Liver (tissue), 9 donors: ENCODE measurements around the gene CCSER2. TPM values are rescaled to one million over a fixed set of nuclear protein-coding genes. Genes with fewer than 3 reads are reported as not detected.

Experiments used
- DNase-seq: peaks from one replicate; pipeline ENCODE4 v3.0.0-alpha.2; 2017; ENCODE audit warnings: low spot score
- H3K27ac ChIP-seq, 2 donors: one replicate each; pipeline ENCODE4 v1.7.0; 2013; ENCODE audit warnings: inconsistent platforms in 2 of 2, low read length in 2 of 2, control low read depth in 1 of 2, low read depth in 1 of 2, mild to moderate bottlenecking in 1 of 2
- H3K27me3 ChIP-seq, 4 donors: one replicate each; pipeline versions ENCODE4 v1.6.1 to v1.7.0; 2013; ENCODE audit warnings: low read length in 3 of 4, inconsistent platforms in 1 of 4, mild to moderate bottlenecking in 1 of 4, moderate library complexity in 1 of 4; ENCODE audit not compliant: control insufficient read depth in 4 of 4, insufficient read depth in 4 of 4
- H3K36me3 ChIP-seq, 4 donors: one replicate each; pipeline versions ENCODE4 v1.6.1 to v1.7.0; 2013; ENCODE audit warnings: low read length in 3 of 4, mild to moderate bottlenecking in 3 of 4, low read depth in 1 of 4, moderate library complexity in 1 of 4; ENCODE audit not compliant: control insufficient read depth in 4 of 4, insufficient read depth in 3 of 4
- H3K4me1 ChIP-seq, 4 donors: one replicate each; pipeline versions ENCODE4 v1.6.1 to v1.7.0; 2013; ENCODE audit warnings: low read length in 3 of 4, mild to moderate bottlenecking in 3 of 4, moderate library complexity in 1 of 4; ENCODE audit not compliant: control insufficient read depth in 4 of 4, insufficient read depth in 4 of 4
- H3K4me3 ChIP-seq, 3 donors: one replicate each; pipeline versions ENCODE4 v1.6.1 to v1.7.0; 2013; ENCODE audit warnings: low read length in 3 of 3, control low read depth in 1 of 3, low read depth in 1 of 3, mild to moderate bottlenecking in 1 of 3
- H3K9ac ChIP-seq, 2 donors: one replicate each; pipeline ENCODE4 v1.7.0; 2013; ENCODE audit warnings: low read length in 2 of 2, mild to moderate bottlenecking in 2 of 2, moderate library complexity in 2 of 2, control low read depth in 1 of 2, low read depth in 1 of 2
- H3K9me3 ChIP-seq, 4 donors: one replicate each; pipeline versions ENCODE4 v1.6.1 to v1.7.0; 2013; ENCODE audit warnings: low read length in 3 of 4; ENCODE audit not compliant: control insufficient read depth in 4 of 4
- CTCF ChIP-seq: fragments of 150-350 bp; IDR thresholded peaks from 2 replicates; pipeline ENCODE4 v1.5.1; 2017; ENCODE audit warnings: improper control_type of control experiment, low read depth, low read length; ENCODE audit not compliant: missing input control
- EGR1 ChIP-seq, 2 donors: IDR thresholded peaks; 2 replicates each; pipeline ENCODE4 v1.6.1; 2016 to 2018; ENCODE audit warnings: antibody characterized with exemption in 2 of 2, low read depth in 2 of 2
- FOXA1 ChIP-seq: IDR thresholded peaks from 2 replicates; pipeline ENCODE4 v1.6.1; 2016; ENCODE audit warnings: antibody characterized with exemption
- FOXA2 ChIP-seq: IDR thresholded peaks from 2 replicates; pipeline ENCODE4 v1.6.1; 2016; ENCODE audit warnings: antibody characterized with exemption
- GABPA ChIP-seq, 2 donors: IDR thresholded peaks in 1 of 2; conservative IDR thresholded peaks in 1 of 2; 2 replicates each; pipeline ENCODE4 v1.6.1; 2016; ENCODE audit warnings: antibody characterized with exemption in 2 of 2, mild to moderate bottlenecking in 1 of 2, moderate library complexity in 1 of 2
- HNF4A ChIP-seq, 2 donors: conservative IDR thresholded peaks; 2 replicates each; pipeline ENCODE4 v1.6.1; 2016; ENCODE audit warnings: antibody characterized with exemption in 2 of 2, mild to moderate bottlenecking in 2 of 2
- HNF4G ChIP-seq: IDR thresholded peaks from 2 replicates; pipeline ENCODE4 v1.6.1; 2016; ENCODE audit warnings: antibody characterized with exemption
- JUND ChIP-seq, 2 donors: IDR thresholded peaks; 2 replicates each; pipeline ENCODE4 v1.6.1; 2016; ENCODE audit warnings: antibody characterized with exemption in 2 of 2
- NR2F2 ChIP-seq: IDR thresholded peaks from 2 replicates; pipeline ENCODE4 v1.6.1; 2016; ENCODE audit warnings: antibody characterized with exemption
- RAD21 ChIP-seq, 2 donors: IDR thresholded peaks; 2 replicates each; pipeline ENCODE4 v1.6.1; 2016; ENCODE audit warnings: antibody characterized with exemption in 2 of 2, mild to moderate bottlenecking in 2 of 2
- REST ChIP-seq: IDR thresholded peaks from 2 replicates; pipeline ENCODE4 v1.6.1; 2016; ENCODE audit warnings: antibody characterized with exemption, mild to moderate bottlenecking
- RXRA ChIP-seq, 2 donors: IDR thresholded peaks; 2 replicates each; pipeline ENCODE4 v1.6.1; 2017 to 2018; ENCODE audit warnings: antibody characterized with exemption in 2 of 2, mild to moderate bottlenecking in 1 of 2
- SP1 ChIP-seq: IDR thresholded peaks from 2 replicates; pipeline ENCODE4 v1.6.1; 2018; ENCODE audit warnings: antibody characterized with exemption, mild to moderate bottlenecking
- TAF1 ChIP-seq: conservative IDR thresholded peaks from 2 replicates; pipeline ENCODE4 v1.6.1; 2016; ENCODE audit warnings: antibody characterized with exemption, mild to moderate bottlenecking
- YY1 ChIP-seq: IDR thresholded peaks from 2 replicates; pipeline ENCODE4 v1.6.1; 2016; ENCODE audit warnings: antibody characterized with exemption, mild to moderate bottlenecking
- ZBTB33 ChIP-seq: IDR thresholded peaks from 2 replicates; pipeline ENCODE4 v1.6.1; 2016; ENCODE audit warnings: antibody characterized with exemption
- WGBS: extraction: QIAGEN DNeasy Blood & Tissue Kit; methylation state at CpG from one replicate; pipeline ENCODE4 v1.1.7; 2013; 5-methylcytosine and 5-hydroxymethylcytosine counted together
- polyA plus RNA-seq, 2 donors: library from polyadenylated mRNA; stranded (reverse) in 1 of 2; unstranded in 1 of 2; fragments of 200-250 nt in 1 of 2; fragments of >200 nt in 1 of 2; fragmentation: Nextera tagmentation in 1 of 2; extraction: Ambion mirVana in 1 of 2; gene quantifications; one replicate each; pipeline versions ENCODE4 v1.2.1 to v1.2.3, GENCODE V29; 2013 to 2015
- total RNA-seq, 2 donors: library from RNA; depleted of rRNA; stranded (reverse); fragments of >200 nt; gene quantifications; one replicate each; pipeline ENCODE4 v1.2.3, GENCODE V29; 2014
- TF ChIP-seq, protein P1 (sequence below): IDR thresholded peaks from 2 replicates; pipeline ENCODE4 v1.6.1; 2016; ENCODE audit warnings: antibody characterized with exemption
- TF ChIP-seq, protein P2 (sequence below): IDR thresholded peaks from 2 replicates; pipeline ENCODE4 v1.6.1; 2016; ENCODE audit warnings: antibody characterized with exemption
- donor health status: healthy.
- donor health status: healthy.
- donor health status: healthy.
- donor health status: healthy.
- donor health status: healthy.

The CCSER2 gene
- total and polyA plus RNA-seq, 4 donors: 5.6 to 18.2 (median 12.1) TPM

- Histone ChIP-seq H3K27ac (no peak overlapping the region), H3K9me3 (no peaks in the 10 kb centered on the region), H3K27me3 (no peaks in the 10 kb centered on the region), H3K4me3 (no peak overlapping the region), H3K4me1 (no peaks in the 10 kb centered on the region), H3K36me3 (peaks cover 0 to 1% (median 0%) of the 10 kb centered on the region in 4 donors), H3K9ac (no peak overlapping the region)
- TF ChIP-seq YY1 (no peak), EGR1 (IDR thresholded peaks at IDR 0.05; ENCODE audit: low read depth in 2 of 2) (no peak), FOXA2 (no peak), CTCF (no peak), SP1 (no peak)
- TF ChIP-seq, protein P1, sequence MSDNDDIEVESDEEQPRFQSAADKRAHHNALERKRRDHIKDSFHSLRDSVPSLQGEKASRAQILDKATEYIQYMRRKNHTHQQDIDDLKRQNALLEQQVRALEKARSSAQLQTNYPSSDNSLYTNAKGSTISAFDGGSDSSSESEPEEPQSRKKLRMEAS: no peak
- DNase-seq: no peak
- WGBS: 92% methylated on average over 1 of the region's 1 CpG
Observed at GRCh38 chr10:84388148-84388547, 59.8 kb downstream of the CCSER2 start.

GRCh38 chr10:84390364-84390763 lies 62.0 kb downstream of the CCSER2 start:
- no peak overlapping the region for H3K27ac ChIP-seq
- H3K4me3 ChIP-seq: no peak overlapping the region
- WGBS: 97% methylated on average over 4 of the region's 4 CpGs
- no peak for TF ChIP-seq TAF1
- no peak for TF ChIP-seq RXRA (IDR thresholded peaks at IDR 0.05)
- no peak for TF ChIP-seq REST
- TF ChIP-seq HNF4G: no peak
- TF ChIP-seq, protein P2, sequence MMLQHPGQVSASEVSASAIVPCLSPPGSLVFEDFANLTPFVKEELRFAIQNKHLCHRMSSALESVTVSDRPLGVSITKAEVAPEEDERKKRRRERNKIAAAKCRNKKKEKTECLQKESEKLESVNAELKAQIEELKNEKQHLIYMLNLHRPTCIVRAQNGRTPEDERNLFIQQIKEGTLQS: no peak
- no peak for TF ChIP-seq RAD21 (IDR thresholded peaks at IDR 0.05)
- TF ChIP-seq NR2F2: no peak
- TF ChIP-seq CTCF: no peak
- no peak for TF ChIP-seq FOXA1
- TF ChIP-seq GABPA (IDR thresholded peaks at IDR 0.05 in 1 of 2, conservative IDR thresholded peaks at IDR 0.05 in 1 of 2): no peak
- no peak for TF ChIP-seq SP1
- TF ChIP-seq EGR1 (IDR thresholded peaks at IDR 0.05; ENCODE audit: low read depth in 2 of 2): no peak
- TF ChIP-seq YY1: no peak
- TF ChIP-seq JUND (IDR thresholded peaks at IDR 0.05): no peak
- no peak for TF ChIP-seq FOXA2
- no peak for TF ChIP-seq ZBTB33
- TF ChIP-seq HNF4A (conservative IDR thresholded peaks at IDR 0.05): no peak
- TF ChIP-seq, protein P1: no peak
- H3K4me1 ChIP-seq: no peaks in the 10 kb centered on the region
- DNase-seq: no peak
- H3K9ac ChIP-seq: no peak overlapping the region
- H3K36me3 ChIP-seq: no peaks in the 10 kb centered on the region
- no peaks in the 10 kb centered on the region for H3K9me3 ChIP-seq
- H3K27me3 ChIP-seq: no peaks in the 10 kb centered on the region
